ENCODE results near the gene DPP7. TPM values are rescaled to one million over a fixed set of nuclear protein-coding genes. Genes with fewer than 3 reads are reported as not detected.
A peak's percentile ranks its signal among the peaks of the same experiment; 100 is the strongest.

Gene DPP7
- total and polyA plus RNA-seq, 2 experiments from 2014 or later = 206 to 544 TPM

DNA sequence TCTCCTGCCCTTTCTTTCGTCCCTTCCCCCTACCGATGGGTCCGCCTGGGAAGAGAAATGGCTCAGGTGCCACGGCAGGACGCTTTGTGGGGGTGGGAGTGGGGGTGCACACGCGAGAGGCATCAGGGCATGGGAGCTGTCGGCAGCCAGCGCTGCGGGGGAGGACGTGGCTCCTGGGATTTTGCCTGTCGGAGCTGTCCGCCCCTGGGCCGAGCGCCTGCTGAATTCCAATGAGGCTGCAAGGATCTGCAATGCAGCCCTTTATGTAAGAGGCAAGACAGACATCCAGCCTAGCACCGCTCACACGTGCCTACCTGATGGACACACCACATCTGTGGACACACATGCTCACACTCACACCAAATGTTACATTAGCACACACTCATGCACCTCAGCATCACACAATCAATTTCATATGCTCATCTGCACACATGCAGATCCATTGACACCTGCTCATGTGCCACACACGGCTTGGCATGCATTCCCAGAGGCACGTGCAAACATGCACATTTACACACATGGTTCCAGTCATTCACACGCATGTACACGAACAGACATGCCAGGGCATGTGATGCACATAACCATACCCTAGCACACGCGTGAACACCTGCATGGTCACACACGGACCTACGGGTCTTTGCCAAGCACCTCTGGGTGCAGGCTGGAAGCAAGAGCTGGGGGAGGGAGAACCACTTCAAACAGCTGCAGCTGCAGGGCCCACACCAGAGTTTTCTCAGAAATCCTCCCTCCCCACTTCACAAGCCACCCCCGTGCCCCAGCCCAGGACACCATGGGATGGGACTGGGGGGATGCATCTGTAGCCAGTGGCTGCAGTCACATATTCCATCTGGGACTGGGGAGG lies 25.8 kb upstream of the DPP7 start:
- Histone ChIP-seq H3K9me2 (replicated peaks; ENCODE audit: insufficient read depth) (no peaks in the 10 kb centered on the region), H3K79me2 (no peaks in the 10 kb centered on the region), H3K9me3 (ENCODE audit: low read depth) (no peaks in the 10 kb centered on the region), H3K36me3 (replicated peaks; ENCODE audit: insufficient read depth, low read depth) (no peaks in the 10 kb centered on the region), H3K4me2 (no peak overlapping the region), H3K27me3 (peaks cover 72% of the 10 kb centered on the region), H2AFZ (no peak overlapping the region), H4K20me1 (ENCODE audit: insufficient read depth, poor library complexity, severe bottlenecking) (no peaks in the 10 kb centered on the region), H3K27ac (no peak overlapping the region), H3K4me1 (ENCODE audit: insufficient read depth) (no peaks in the 10 kb centered on the region), H3K4me3 (no peak overlapping the region)
- WGBS (ENCODE audit: low lambda C conversion rate, missing lambda C conversion rate) = 70% methylated on average over 26 of the region's 26 CpGs
- TF ChIP-seq EZH2phosphoT487 (IDR thresholded peaks at IDR 0.05; ENCODE audit: low read depth, severe bottlenecking, unreplicated experiment) (no peak), EZH2 (IDR thresholded peaks at IDR 0.05; ENCODE audit: borderline replicate concordance) (no peak)
- TF ChIP-seq, protein P1, sequence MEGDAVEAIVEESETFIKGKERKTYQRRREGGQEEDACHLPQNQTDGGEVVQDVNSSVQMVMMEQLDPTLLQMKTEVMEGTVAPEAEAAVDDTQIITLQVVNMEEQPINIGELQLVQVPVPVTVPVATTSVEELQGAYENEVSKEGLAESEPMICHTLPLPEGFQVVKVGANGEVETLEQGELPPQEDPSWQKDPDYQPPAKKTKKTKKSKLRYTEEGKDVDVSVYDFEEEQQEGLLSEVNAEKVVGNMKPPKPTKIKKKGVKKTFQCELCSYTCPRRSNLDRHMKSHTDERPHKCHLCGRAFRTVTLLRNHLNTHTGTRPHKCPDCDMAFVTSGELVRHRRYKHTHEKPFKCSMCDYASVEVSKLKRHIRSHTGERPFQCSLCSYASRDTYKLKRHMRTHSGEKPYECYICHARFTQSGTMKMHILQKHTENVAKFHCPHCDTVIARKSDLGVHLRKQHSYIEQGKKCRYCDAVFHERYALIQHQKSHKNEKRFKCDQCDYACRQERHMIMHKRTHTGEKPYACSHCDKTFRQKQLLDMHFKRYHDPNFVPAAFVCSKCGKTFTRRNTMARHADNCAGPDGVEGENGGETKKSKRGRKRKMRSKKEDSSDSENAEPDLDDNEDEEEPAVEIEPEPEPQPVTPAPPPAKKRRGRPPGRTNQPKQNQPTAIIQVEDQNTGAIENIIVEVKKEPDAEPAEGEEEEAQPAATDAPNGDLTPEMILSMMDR (IDR thresholded peaks at IDR 0.05; ENCODE audit: poor library complexity) = no peak
- DNase-seq (ENCODE audit: low spot score) = no peak

DNA sequence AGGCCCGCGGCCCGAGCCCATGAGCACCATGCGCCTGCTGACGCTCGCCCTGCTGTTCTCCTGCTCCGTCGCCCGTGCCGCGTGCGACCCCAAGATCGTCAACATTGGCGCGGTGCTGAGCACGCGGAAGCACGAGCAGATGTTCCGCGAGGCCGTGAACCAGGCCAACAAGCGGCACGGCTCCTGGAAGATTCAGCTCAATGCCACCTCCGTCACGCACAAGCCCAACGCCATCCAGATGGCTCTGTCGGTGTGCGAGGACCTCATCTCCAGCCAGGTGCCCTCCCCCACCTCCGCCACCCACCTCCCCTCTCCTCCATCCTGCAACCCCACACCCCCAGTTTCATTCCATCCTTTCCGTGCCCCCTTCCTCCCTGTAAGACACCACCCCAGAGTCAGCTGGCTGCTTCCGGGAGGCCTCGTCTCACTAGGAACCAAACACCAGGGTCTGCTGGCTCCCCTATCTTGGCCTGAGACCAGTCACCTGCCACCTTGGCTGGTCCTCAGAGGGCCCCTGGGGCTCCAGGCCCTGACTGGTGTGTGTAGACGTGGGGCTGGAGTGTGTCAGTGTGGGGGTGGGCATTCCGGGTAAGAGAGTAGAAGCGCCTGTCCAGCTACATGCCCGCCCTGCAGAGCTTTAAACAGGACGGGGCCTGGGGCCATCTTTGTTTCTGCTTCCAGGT lies 25.1 kb upstream of the DPP7 start:
- H3K79me2 ChIP-seq = no peaks in the 10 kb centered on the region
- no peaks in the 10 kb centered on the region for H3K9me3 ChIP-seq (ENCODE audit: low read depth)
- H3K27me3 ChIP-seq = peaks cover 72% of the 10 kb centered on the region
- no peak overlapping the region for H3K27ac ChIP-seq
- TF ChIP-seq EZH2 (IDR thresholded peaks at IDR 0.05; ENCODE audit: borderline replicate concordance) (no peak), EZH2phosphoT487 (IDR thresholded peaks at IDR 0.05; ENCODE audit: low read depth, severe bottlenecking, unreplicated experiment) (no peak)
- TF ChIP-seq, protein P1 (IDR thresholded peaks at IDR 0.05; ENCODE audit: poor library complexity) = no peak
- H3K4me1 ChIP-seq (ENCODE audit: insufficient read depth) = no peaks in the 10 kb centered on the region
- 48% methylated on average over 28 of the region's 37 CpGs for WGBS (ENCODE audit: low lambda C conversion rate, missing lambda C conversion rate)
- H3K36me3 ChIP-seq (replicated peaks; ENCODE audit: insufficient read depth, low read depth) = no peaks in the 10 kb centered on the region
- no peak for DNase-seq (ENCODE audit: low spot score)
- H3K4me3 ChIP-seq = no peak overlapping the region
- H3K4me2 ChIP-seq = no peak overlapping the region
- no peak overlapping the region for H2AFZ ChIP-seq
- H4K20me1 ChIP-seq (ENCODE audit: insufficient read depth, poor library complexity, severe bottlenecking) = no peaks in the 10 kb centered on the region
- no peaks in the 10 kb centered on the region for H3K9me2 ChIP-seq (replicated peaks; ENCODE audit: insufficient read depth)

DNA sequence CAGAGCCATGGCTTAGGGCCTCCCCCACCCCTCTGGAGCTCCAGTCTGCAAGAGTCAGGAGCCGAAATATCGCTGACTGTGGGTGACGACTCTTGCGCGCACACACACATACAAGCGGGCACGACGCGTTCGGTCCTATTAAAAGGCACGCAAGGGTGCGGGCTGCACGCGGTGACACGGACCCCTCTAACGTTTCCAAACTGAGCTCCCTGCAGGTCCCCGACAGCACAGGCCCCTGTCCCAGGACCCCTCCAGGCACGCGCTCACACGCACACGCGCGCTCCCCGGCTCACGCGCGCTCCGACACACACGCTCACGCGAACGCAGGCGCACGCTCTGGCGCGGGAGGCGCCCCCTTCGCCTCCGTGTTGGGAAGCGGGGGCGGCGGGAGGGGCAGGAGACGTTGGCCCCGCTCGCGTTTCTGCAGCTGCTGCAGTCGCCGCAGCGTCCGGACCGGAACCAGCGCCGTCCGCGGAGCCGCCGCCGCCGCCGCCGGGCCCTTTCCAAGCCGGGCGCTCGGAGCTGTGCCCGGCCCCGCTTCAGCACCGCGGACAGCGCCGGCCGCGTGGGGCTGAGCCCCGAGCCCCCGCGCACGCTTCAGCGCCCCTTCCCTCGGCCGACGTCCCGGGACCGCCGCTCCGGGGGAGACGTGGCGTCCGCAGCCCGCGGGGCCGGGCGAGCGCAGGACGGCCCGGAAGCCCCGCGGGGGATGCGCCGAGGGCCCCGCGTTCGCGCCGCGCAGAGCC lies 24.4 kb upstream of the DPP7 start, which contains the start of gene GRIN1:
Gene GRIN1 (plus strand): TSS at position 433 of the 746 bp plus-strand sequence. CDS start 333 bp downstream, outside the sequence.
- Histone ChIP-seq H3K9me2 (replicated peaks; ENCODE audit: insufficient read depth) (no peaks in the 10 kb centered on the region), H3K4me3 (no peak within 1 kb of the TSS), H3K27me3 (peaks cover 72% of the 10 kb centered on the region), H2AFZ (no peak within 1 kb of the TSS), H3K36me3 (replicated peaks; ENCODE audit: insufficient read depth, low read depth) (no peaks in the 10 kb centered on the region), H3K79me2 (no peaks in the 10 kb centered on the region), H3K4me1 (ENCODE audit: insufficient read depth) (no peaks in the 10 kb centered on the region), H3K9me3 (ENCODE audit: low read depth) (no peaks in the 10 kb centered on the region), H3K27ac (no peak within 1 kb of the TSS), H4K20me1 (ENCODE audit: insufficient read depth, poor library complexity, severe bottlenecking) (no peaks in the 10 kb centered on the region), H3K4me2 (peak within 1 kb of the TSS; percentile 71)
- peak; percentile 80 for DNase-seq (ENCODE audit: low spot score)
- TF ChIP-seq EZH2phosphoT487 (IDR thresholded peaks at IDR 0.05; ENCODE audit: low read depth, severe bottlenecking, unreplicated experiment) = no peak
- peak; percentile 5 for TF ChIP-seq EZH2 (IDR thresholded peaks at IDR 0.05; ENCODE audit: borderline replicate concordance)
- WGBS (ENCODE audit: low lambda C conversion rate, missing lambda C conversion rate) = 30% methylated on average over 48 of the region's 104 CpGs

Measured in hepatocyte (in vitro differentiated cells).